Stimulated activated CD8-positive, alpha-beta memory T cell treated with anti-CD3 and anti-CD28 coated beads, Interleukin-2, amount 100 ng/mL, for 48 hours (primary cell): ENCODE results near the gene LAMB3.

Source experiments
- DNase-seq, 2 donors: peaks; one replicate each; pipeline ENCODE4 v3.0.0-alpha.2; 2020; ENCODE audit warnings: low read depth in 2 of 2

LAMB3 gene

DNA sequence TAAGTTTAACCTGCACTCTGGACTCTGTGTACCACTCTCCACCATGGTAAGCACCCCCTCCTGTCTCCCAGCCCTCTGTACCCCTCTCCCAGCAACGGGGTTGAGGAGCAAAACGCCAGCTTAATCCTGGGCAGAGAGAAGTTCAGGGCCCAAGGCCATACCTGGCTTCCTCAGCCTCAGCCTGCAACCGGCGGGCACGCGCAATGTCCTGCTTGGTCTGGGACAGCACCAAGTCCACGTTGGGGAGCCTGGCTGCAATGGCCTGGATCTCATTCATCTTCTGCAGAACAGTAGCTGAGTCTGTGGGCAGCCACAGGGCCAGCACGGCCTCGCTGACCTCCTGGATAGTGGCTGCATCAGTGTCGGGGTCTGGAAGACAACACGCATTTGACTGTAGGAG is 33.9 kb downstream of the LAMB3 start:
- no peak for DNase-seq

DNA sequence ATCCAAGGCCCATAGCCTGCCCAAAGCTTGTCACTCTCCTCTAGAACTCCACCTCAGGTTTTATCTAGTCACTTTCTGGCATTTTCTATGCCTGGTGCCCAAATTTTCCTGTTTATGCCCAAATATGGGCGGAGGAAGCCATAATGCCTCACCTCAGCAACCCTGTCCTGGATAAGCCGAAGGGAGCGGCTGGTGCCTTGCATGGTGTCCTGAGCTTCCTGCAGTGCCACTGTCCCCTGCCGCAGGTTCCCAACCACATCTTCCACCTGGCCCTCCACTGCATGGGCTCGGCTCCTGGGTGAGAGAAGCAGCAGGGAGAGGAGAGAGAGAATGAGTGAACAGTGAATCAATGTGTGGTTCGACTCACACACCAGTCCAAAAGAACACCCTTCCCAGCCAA is 34.5 kb downstream of the LAMB3 start:
- DNase-seq = no peak

DNA sequence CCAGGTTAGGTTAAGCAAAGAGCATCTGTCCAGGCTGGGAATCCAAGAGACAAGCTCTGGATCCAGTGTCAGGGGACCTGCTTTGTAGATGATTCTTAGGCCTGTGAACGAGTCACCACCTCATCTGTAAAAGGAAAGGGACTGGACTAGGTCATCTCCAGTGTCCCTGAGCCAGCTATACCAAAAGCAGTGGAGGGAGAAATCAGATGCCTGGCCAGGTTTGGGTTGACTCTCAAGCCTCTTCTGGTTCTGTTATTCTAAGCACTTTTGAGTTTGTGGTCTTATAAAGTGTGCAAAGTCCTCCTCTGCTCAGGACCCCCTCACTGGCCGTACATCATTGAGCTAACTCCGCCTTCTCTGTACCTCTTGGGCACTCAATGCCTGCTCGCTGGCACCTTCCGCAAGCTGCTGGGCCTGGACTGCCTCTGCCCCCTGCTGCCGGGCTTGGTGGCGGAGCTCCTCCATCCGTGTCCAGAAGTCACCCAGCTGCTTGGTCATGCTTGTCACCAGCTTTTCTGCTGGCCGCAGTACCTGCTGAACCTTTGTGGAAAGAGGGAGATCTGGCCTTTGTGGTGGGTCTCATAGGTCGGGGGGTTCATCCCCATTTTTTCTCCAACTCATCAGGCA is 35.1 kb downstream of the LAMB3 start:
- no peak for DNase-seq

DNA sequence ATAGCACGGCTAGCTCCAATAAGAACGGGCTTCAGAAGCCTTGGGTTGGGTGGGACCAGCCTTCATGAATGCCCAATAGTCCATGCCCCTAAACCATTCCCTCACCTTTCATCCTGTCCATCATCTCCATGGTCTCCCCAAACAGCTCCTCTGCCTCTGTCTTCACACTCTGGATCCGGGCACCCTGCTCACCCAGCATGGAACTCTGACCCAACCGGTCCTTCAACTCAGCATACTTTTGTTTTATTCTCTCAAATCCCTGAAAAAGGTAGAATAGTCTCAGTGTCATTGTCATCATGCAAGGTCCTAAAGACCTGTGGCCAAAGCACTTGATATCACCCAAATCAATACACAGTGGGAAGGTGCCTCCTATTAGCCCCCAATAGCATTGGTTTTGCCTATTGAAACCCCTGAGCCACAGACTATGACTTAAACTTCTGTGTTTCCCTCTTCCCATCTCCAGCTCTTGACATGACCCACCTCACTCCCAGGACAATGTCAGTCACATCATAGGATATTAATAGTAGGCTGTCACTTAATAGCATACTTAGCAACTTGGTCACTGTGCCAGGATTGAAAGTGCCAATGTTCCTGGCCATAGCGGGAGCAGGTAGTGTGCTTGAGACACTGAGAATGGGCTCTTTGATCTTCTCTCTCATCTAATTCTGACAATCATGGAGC is 35.7 kb downstream of the LAMB3 start:
- DNase-seq = no peak

DNA sequence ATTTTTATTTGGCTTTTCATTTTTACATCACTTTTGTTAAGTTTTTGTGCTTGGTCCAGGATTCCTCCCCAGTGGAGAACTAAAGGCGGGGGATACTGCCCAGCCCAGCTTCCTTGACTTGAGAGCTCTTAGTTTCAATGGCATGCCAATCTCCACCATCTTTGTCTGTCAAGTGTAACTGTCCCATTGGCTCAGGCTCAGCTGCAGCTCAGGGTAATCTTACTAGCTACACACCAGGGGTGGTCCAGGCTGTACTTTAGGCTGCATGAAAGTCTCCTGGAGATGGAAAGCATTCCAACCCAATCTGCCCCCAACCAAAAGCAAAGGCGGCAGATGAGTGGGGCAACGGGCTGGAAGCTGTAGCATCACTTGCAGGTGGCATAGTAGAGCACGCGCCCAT is 37.3 kb downstream of the LAMB3 start:
- no peak for DNase-seq

DNA sequence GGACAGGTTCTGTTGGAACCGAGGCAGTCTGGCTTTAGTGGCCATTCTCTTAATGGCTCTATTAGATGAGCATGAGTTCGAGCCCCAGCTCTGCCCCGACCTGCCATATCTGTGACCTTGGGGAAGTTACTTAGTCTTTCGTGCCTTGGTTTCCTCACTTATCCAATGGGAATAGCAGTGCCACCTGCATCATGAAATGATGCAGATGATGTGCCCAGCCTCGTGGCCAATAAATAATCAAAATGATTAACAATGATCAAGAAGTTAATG is 38.1 kb downstream of the LAMB3 start:
- no peak for DNase-seq

DNA sequence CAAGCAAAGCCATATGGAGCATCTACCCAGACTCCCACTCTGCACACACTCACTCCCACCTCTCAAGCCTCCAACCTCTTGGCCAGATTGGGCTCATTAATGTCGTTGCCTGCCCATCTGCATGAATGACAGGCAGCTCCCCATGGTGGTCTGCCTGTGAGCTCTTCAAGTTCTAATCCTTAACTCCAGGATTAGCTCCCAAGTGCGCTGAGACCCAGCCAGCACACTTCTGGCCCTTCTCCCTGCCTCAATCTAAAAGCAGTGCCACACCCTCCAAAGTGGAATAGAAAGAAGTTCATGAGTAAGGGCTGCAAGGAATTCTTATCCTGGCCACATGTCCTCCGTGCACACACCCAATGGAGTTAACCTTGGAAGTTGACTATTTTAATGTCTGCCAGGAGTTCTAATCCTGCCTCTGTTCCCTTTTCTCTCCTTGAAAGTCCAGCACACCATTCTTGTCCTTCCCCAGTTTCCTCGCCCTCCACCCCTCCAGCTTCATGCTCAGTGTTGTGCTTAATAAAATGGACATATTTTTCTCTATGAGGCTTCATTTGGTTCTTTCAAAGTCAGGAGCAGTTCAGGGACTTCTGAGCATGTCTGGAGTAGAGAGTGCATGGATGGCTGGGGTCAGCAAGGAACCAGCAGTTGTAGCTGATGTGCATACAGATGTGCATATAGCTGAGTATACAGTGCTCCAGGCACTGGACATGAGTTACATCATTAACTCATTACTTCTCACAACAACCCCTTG is 38.6 kb downstream of the LAMB3 start:
- no peak for DNase-seq

DNA sequence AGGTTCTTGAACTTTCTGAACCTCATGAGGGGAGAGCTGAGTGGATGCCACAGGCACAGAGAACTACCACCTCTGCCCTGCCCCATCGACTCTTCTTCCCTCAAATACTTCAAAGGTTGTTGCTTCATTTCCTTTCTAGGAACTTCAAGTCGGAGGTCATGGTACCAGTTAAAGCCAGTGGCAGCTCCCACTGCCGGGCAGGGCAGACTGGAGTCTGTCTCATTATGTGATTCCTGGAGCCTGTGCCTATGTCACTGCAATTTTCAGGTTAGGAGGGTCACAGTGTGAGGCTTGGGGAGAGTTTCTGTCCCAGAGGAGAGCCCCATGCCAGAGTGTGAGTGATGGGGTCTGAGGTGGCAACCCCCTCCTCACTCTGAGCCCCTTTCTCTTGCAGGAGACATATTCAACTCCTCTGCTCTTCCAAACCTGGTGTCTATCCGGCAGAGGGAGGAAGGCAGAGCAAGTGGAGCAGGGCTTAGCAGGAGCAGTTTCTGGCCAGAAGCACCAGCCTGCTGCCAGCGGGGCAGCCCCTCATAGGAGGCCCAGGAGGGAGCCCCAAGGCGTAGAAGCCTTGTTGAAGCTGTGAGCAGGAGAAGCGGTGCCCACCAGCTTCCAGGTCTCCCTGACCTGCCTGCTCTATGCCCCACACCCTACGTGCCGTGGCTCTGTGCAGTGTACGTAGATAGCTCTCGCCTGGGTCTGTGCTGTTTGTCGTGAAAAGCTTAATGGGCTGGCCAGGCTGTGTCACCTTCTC is 39.4 kb downstream of the LAMB3 start:
- DNase-seq = no peak

DNA sequence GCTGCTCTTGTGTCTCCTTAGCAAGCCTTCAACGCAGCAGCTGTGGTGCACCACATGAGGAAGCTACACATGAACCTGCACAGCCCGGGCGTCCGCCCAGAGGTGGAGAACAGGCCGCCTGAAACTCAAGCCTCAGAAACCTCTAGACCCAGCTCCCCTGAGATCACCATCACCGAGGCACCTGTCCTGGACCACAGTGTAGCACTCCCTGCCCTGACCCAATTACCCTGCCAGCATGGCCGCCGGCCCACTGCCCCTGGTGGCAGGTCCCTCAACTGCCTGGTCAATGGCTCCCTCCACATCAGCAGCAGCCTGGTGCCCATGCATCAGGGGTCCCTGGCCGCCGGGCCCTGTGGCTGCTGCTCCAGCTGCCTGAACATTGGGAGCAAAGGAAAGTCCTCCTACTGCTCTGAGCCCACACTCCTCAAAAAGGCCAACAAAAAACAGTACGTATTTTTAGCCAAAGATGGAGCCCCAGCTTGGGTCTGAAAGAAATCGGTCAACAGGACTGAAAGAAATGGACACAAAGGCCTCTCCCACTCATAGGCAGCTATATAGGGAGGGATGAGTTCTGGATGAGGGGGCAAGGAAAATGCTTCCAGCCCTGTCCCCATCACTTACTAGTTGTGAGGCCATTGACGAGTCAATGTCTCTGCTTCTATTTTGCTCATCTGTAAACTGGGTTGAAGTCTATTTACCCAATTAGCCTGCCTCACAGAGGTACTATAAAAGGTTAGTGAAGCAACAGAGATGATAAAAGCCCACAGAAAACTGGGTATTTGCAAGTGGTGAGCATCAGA is 40.3 kb downstream of the LAMB3 start:
- no peak for DNase-seq

DNA sequence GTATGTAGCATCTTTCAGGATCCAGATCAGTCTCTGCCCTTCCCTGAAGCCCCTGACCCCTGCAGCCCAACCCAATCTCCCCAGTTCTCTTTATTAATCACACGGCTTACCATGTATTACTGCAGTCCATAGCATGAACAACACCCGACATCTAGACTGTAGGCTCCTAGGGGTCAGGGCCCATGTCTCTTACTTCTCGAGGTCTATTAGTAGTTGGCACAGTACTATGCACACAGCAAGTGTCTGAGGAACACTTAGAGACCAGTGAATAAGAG is 41.7 kb downstream of the LAMB3 start:
- DNase-seq = no peak

DNA sequence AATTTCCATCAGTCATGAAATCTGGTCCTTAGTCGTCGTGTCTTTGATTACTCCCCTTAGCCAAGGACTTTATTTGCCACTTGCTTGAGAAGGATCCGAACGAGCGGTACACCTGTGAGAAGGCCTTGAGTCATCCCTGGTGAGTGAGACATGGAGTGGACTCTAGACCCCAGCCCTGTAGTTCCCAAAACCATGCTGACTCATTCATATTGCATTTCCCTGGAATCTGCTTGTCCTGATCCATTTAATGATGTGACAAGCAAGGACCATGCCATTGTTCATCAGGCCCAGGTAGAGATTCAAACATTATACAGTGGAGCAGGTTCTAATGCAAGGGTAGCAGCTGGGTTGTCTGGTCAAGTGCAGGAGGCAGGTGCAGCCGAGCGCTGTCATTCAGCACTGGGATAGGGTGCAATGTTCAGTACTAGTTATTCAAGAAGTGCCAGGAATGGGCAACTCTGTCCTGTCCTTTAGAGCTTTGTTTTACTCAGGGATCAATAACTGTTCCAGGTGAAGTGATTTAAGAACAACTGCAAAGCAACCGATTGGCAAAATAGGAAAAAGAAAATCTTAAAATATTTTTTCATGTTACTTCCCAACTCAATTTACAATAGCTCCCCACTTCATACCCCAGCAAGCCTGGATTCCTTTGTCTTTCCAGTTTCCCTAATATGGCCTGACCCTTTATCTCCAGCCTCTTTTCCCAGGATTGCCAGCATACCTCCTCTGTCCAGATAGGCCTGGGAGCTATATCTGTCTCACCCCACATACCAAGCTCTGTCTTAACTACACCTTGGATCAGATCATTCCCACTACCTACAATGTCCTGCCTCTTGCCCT is 42.2 kb downstream of the LAMB3 start:
- DNase-seq = no peak

DNA sequence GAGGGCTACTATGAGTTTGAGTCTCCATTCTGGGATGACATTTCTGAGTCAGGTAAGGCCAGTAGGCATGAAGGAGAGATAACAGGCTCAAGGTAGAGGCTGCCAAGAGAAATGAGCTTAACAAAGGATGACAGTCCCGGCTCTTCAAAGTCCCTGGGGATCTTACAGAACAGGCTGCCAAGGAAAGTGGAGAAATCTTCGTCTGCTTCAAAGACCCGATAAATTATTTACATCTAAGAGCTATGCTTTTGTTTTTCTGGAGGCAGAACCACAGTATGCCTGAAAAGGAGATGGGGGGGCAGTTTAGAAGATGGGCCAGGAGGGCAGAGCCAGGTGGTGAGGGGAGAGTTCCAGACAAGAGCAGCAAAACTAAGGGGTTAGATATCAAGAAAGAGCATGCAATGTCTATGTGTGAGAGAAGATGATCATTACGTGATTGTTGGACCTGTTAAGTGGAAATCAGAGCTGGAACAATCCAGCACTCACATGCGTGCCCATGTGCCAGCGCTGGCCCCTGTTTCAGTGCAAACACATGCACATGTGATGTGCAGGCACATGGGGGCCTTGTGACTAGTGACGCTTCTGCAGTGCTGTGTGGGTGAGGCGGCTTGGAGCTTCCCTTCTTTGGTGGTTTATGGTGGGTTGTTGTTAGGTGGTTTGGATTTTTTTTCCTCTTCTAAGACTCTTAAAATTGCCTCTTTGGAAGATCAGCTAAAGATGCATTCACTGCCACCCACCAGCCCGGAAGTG is 43.0 kb downstream of the LAMB3 start:
- no peak for DNase-seq

DNA sequence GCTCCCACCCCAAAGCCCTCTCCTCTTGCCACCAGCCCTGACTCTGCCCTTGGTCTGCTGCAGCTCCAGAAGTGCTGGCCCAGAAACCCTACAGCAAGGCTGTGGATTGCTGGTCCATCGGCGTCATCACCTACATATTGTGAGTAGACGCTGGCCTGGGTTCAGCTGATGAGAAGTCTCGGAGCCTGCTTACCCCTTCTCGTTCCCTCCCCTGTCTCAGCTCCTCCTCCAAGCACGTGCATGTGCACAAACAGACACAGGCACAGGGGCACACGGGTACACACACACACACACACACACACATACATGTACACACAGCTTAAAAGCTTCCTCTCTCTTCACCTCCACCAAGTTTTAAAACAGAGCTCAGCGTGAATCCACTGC is 44.4 kb downstream of the LAMB3 start:
- no peak for DNase-seq

DNA sequence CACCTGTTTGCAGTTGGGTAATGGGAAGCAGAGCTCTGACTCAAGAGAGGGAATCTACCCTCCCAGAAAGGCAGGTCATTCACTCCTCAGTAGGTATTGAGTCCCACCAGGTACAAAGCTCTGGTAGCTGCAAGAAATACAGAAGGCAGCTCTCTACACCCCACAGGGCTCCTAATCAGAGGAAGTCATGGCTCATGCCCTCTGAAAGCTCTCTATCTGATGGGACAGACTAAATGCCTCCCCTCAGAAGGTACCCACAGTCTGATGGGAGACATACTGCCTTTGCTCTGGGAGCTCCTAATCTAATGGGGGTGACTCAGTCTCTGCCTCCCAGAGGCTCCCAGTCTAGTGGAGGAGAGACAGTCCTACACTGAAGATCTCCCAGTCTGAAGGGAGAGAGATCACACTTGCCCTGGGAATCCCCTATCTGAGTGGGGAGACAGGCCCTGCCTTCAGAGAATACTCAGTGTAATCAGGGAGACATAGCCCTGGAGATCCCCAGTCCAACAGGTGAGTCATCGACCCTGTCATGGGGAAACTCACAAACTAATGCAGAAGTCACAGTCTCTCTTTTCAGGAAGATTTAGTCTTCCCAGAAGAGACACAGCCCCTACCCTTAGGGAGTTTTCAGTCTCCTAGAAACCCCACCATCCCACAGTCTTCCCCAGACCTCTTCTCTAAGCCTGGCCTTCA is 45.0 kb downstream of the LAMB3 start:
- DNase-seq = no peak

DNA sequence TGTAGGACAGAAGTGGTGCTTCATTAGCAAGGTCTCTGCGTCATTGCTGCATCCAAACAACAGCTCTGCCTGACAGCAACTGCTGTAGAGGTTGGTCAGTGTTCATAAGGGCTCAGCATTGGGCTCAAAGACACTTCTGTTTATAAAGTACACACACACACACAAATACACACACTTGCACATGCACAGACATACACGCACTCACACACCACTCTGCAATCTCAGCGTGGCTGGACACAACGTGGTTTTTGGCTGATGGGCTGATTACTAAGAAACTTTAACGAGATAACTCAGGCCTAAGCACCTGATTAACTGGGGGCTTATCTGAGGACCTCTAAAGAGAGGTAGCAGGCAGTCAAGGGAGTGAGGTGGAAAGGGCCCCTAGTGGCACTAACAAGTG is 48.3 kb downstream of the LAMB3 start:
- no peak for DNase-seq

DNA sequence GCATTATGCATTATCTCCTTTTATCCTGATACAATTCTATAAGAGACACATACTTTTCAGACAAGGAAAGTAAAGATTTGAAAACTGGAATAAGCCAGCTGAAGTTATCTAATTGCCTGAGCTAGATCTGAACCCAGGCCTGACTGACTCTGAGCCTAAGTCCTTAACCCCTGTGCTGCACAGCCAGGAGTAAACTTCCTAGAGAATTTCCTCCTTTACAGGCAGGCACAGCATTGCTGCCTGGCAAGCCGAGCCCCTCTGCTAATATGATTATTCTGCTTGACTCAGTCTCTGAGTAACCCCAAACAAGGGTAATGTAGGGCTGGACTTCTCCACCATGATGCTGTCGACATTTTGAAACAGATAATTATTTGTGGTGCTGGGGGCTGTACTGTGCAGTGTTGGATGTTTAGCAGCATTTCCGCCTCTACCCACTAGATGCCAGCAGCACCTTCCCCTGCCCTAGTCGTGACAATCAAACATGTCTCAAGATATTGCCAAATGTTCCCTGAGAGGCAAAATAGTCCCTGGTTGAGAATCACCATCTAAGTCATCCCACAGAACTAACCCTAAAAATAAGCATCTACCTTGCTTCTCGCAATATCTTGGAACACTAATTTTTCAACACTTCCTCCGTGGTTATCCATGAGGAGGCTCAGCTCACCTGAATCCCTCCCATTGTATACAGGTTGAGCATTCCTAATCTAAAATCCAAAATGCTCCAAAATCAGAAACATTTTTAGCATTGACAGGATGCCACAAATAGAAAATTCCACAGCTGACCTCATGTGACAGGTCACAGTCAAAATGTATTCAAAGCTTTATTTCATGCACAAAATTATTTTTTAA is 50.2 kb downstream of the LAMB3 start:
- no peak for DNase-seq

DNA sequence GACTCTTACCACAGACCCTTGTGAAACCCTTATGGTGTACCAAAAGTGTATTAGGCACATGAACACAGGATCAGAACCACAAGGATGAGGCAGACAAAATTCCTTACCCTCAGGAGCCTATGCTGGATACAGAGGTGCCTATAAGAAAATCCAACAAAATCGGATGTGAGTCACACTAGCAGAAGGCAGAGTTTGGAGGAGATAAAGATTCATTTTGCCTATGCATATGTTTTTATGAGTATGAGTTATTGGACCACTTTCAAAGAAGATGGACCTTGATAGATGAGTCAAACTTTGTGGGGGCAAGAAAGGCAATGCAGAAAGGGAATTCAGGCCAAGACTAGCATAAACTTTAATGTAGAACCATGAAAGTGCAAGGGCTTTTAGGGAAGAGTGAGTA is 51.7 kb downstream of the LAMB3 start:
- DNase-seq = no peak

DNA sequence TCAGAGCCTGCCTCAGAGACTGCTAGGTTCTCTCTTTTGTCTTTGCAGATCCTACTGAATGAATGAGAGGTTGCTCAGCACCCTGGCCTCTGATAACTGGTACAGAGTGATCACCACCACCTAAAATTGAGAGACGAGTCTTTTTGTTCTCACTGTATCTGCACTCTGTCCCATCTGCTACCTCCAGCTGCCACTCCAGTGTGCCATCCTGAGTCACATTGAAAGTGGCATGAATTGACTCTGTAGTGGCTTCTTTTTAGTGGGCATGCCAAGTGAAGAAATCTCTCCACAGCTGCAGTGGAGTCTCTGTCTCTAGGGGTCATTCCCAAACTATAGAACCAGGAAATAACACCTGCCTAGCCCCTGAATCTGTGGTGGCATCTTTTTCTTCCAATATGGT is 54.0 kb downstream of the LAMB3 start:
- no peak for DNase-seq

DNA sequence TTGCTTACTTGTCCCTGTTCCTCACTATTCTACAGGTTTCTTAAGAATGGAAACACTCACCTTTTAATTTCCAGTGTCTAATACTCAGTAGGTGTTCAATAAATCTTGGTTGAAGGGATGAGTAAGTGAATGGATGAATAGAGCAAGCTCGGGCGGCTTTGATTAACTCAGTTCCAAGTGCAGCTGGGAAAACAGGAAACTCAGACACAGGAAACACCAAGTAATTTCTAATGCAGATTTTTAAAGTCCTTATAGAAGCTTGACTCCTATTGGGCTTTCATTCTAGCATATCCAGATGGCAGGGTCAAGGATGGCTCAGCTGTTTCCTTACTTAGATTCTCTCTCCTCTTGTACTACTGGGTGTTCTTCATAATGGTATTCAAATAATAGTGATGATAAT is 54.7 kb downstream of the LAMB3 start:
- no peak for DNase-seq
